MCF 10A (cell line): Measurements from ENCODE around the gene LAP3. TPM values are rescaled to one million over a fixed set of nuclear protein-coding genes. Genes with fewer than 3 reads are reported as not detected.

Experiments
- BruUV-seq: library from RNA; stranded (reverse); fragments of 400-500 nt; replicated peaks from 2 replicates; lab custom pipeline; 2021; lab: Mats Ljungman, UMichigan
- CTCF ChIA-PET: fragments of 300-600 bp; sonication (Branson Sonifier 250); formaldehyde crosslinking; extraction: SDS; loops from one replicate; lab custom pipeline; 2021; ENCODE audit warnings: antibody characterized with exemption, inconsistent platforms; lab: Yijun Ruan, JAX
- POLR2A ChIA-PET: fragments of 300-600, 350-650 bp; sonication (Branson Sonifier 250); formaldehyde crosslinking; extraction: SDS; loops from one replicate; lab custom pipeline; 2020; ENCODE audit warnings: antibody characterized with exemption, inconsistent platforms; lab: Yijun Ruan, JAX
- DNase-seq: peaks from one replicate; pipeline ENCODE4 v3.0.0-alpha.2; 2018; ENCODE audit not compliant: unreplicated experiment
- H3K27ac Mint-ChIP-seq: one replicate; pipeline ENCODE4 v1.8.0; 2022; ENCODE audit warnings: mild to moderate bottlenecking, low read depth, mixed read lengths; ENCODE audit not compliant: unreplicated experiment
- H3K27me3 Mint-ChIP-seq: one replicate; pipeline ENCODE4 v1.8.0; 2022; ENCODE audit warnings: mixed read lengths; ENCODE audit not compliant: insufficient read depth, unreplicated experiment
- H3K36me3 Mint-ChIP-seq: one replicate; pipeline ENCODE4 v1.8.0; 2022; ENCODE audit warnings: mild to moderate bottlenecking, moderate library complexity, mixed read lengths; ENCODE audit not compliant: insufficient read depth, unreplicated experiment
- H3K4me1 Mint-ChIP-seq: one replicate; pipeline ENCODE4 v1.8.0; 2022; ENCODE audit warnings: mixed read lengths; ENCODE audit not compliant: insufficient read depth, unreplicated experiment
- H3K4me3 Mint-ChIP-seq: one replicate; pipeline ENCODE4 v1.8.0; 2022; ENCODE audit warnings: mild to moderate bottlenecking, moderate library complexity, mixed read lengths; ENCODE audit not compliant: unreplicated experiment
- H3K9me3 Mint-ChIP-seq: one replicate; pipeline ENCODE4 v1.8.0; 2022; ENCODE audit warnings: mixed read lengths; ENCODE audit not compliant: unreplicated experiment
- CTCF ChIP-seq: fragments of 200-600 bp; IDR thresholded peaks from one replicate; pipeline ENCODE4 v1.8.0; 2022; ENCODE audit warnings: antibody characterized with exemption, mild to moderate bottlenecking; ENCODE audit not compliant: unreplicated experiment
- intact Hi-C: fragments of 100-400 bp; cut with micrococcal nuclease; formaldehyde crosslinking; loops from 2 replicates; pipeline ENCODE4 v1.14.1; 2022
- total RNA-seq: library from RNA; stranded (reverse); gene quantifications from 2 replicates; pipeline ENCODE4 v1.2.3, GENCODE V29; 2022

LAP3 gene
- total RNA-seq, 1 experiment from 2014 or later = 45.0 TPM

GRCh38 chr4:17618926-17619325 is 41.9 kb downstream of the LAP3 start:
- peaks cover 73% of the 10 kb centered on the region for H3K36me3 Mint-ChIP-seq
- H3K9me3 Mint-ChIP-seq = no peaks in the 10 kb centered on the region
- POLR2A ChIA-PET = no interaction called here
- peaks cover 21% of the 10 kb centered on the region for H3K4me1 Mint-ChIP-seq
- BruUV-seq = no TSS peak
- no peak overlapping the region for H3K4me3 Mint-ChIP-seq
- H3K27ac Mint-ChIP-seq = no peak overlapping the region
- DNase-seq = no peak
- intact Hi-C loops = no loop called here
- no peaks in the 10 kb centered on the region for H3K27me3 Mint-ChIP-seq
- TF ChIP-seq CTCF = no peak
- CTCF ChIA-PET = interaction anchor here (1.0 to 1.4 kb wide), 2 partner anchors 17 to 50 kb away, joined by 3 to 8 read pairs; no protein-coding TSS in a partner anchor

GRCh38 chr4:17619416-17620105 is 42.6 kb downstream of the LAP3 start:
- Mint-ChIP-seq H3K9me3 (no peaks in the 10 kb centered on the region), H3K4me1 (peaks cover 21% of the 10 kb centered on the region), H3K27me3 (no peaks in the 10 kb centered on the region), H3K4me3 (no peak overlapping the region), H3K36me3 (peaks cover 79% of the 10 kb centered on the region), H3K27ac (no peak overlapping the region)
- no TSS peak for BruUV-seq
- ChIA-PET CTCF (interaction anchor here (1.0 to 1.4 kb wide), 2 partner anchors 17 to 51 kb away, joined by 3 to 8 read pairs; no protein-coding TSS in a partner anchor), POLR2A (no interaction called here)
- TF ChIP-seq CTCF = no peak
- no peak for DNase-seq
- intact Hi-C loops = no loop called here

GRCh38 chr4:17623451-17624001 is 46.5 kb downstream of the LAP3 start:
- Mint-ChIP-seq H3K4me3 (no peak overlapping the region), H3K27me3 (no peaks in the 10 kb centered on the region), H3K36me3 (peaks cover 99% of the 10 kb centered on the region), H3K27ac (no peak overlapping the region), H3K4me1 (peaks cover 8% of the 10 kb centered on the region), H3K9me3 (no peaks in the 10 kb centered on the region)
- no TSS peak for BruUV-seq
- ChIA-PET CTCF (interaction anchor here (0.9 to 1.0 kb wide), 2 partner anchors 9 to 13 kb away, joined by 3 to 7 read pairs; partner anchors contain the start of gene MED28), POLR2A (interaction anchor here (2.6 kb wide), 1 partner anchor 9 kb away, joined by 15 read pairs; the partner anchor contains the start of gene MED28)
- TF ChIP-seq CTCF = no peak
- no peak for DNase-seq
- intact Hi-C loops = no loop called here

- POLR2A ChIA-PET = no interaction called here
- CTCF ChIA-PET = interaction anchor here (0.5 to 1.3 kb wide), 2 partner anchors 12 to 411 kb away, joined by 3 read pairs; no protein-coding TSS in a partner anchor
- no peak for DNase-seq
- peaks cover 100% of the 10 kb centered on the region for H3K36me3 Mint-ChIP-seq
- no peak for TF ChIP-seq CTCF
- H3K4me1 Mint-ChIP-seq = no peaks in the 10 kb centered on the region
- H3K4me3 Mint-ChIP-seq = no peak overlapping the region
- BruUV-seq = no TSS peak
- no peaks in the 10 kb centered on the region for H3K27me3 Mint-ChIP-seq
- intact Hi-C loops = no loop called here
- H3K27ac Mint-ChIP-seq = no peak overlapping the region
- H3K9me3 Mint-ChIP-seq = no peaks in the 10 kb centered on the region
These were observed 47.8 kb downstream of the LAP3 start for GRCh38 chr4:17624821-17625220.
